Measurements from ENCODE around the gene C1RL. TPM values are rescaled to one million over a fixed set of nuclear protein-coding genes. Genes with fewer than 3 reads are reported as not detected.

C1RL gene
- total and polyA plus RNA-seq, 9 donors: 11.2 to 18.6 (median 12.9) TPM

GRCh38 chr12:7150841-7151240 lies 41.8 kb upstream of the C1RL start:
- no peak overlapping the region for H3K4me3 ChIP-seq (ENCODE audit: low read length)
- 91% methylated on average over 5 of the region's 6 CpGs for WGBS (ENCODE audit: insufficient coverage)
- H3K36me3 ChIP-seq (ENCODE audit: control insufficient read depth, insufficient read depth, low read length): peaks cover 33% of the 10 kb centered on the region
- H3K9me3 ChIP-seq (replicated peaks; ENCODE audit: control insufficient read depth, low read depth, low read length): no peaks in the 10 kb centered on the region
- H3K27me3 ChIP-seq (ENCODE audit: control insufficient read depth, insufficient read depth, low read length): no peaks in the 10 kb centered on the region
- H3K27ac ChIP-seq (ENCODE audit: low read length): no peak overlapping the region
- DNase-seq: no peak
- no peaks in the 10 kb centered on the region for H3K4me1 ChIP-seq (ENCODE audit: control insufficient read depth, insufficient read depth, low read length)

DNA sequence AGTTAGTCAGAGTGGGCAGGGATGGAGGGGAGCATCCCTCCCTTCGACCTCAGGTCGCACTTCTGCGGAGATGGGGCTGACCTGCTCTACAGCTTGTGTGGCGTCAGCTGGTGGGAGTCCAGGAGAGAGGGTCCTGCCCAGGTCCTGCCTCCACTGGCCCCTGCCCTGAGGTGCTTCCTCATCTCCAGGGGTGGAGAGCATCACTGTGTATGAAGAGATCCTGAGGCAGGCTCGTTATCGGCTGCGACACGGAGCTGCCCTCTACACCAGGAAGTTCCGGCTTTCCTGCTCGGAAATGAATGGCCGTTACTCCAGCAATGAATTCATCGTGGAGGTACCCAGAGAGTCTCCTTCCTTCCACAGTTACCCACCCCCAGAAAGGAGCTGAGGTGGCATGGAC lies 41.3 kb upstream of the C1RL start:
- no peak overlapping the region for H3K27ac ChIP-seq (ENCODE audit: low read length)
- DNase-seq: no peak
- H3K9me3 ChIP-seq (replicated peaks; ENCODE audit: control insufficient read depth, low read depth, low read length): no peaks in the 10 kb centered on the region
- no peak overlapping the region for H3K4me3 ChIP-seq (ENCODE audit: low read length)
- H3K4me1 ChIP-seq (ENCODE audit: control insufficient read depth, insufficient read depth, low read length): no peaks in the 10 kb centered on the region
- H3K27me3 ChIP-seq (ENCODE audit: control insufficient read depth, insufficient read depth, low read length): no peaks in the 10 kb centered on the region
- WGBS (ENCODE audit: insufficient coverage): 82% methylated on average over 6 of the region's 12 CpGs
- peaks cover 32% of the 10 kb centered on the region for H3K36me3 ChIP-seq (ENCODE audit: control insufficient read depth, insufficient read depth, low read length)

- DNase-seq: no peak
- no peaks in the 10 kb centered on the region for H3K4me1 ChIP-seq (ENCODE audit: control insufficient read depth, insufficient read depth, low read length)
- H3K4me3 ChIP-seq (ENCODE audit: low read length): no peak overlapping the region
- 93% methylated on average over 4 of the region's 7 CpGs for WGBS (ENCODE audit: insufficient coverage)
- H3K9me3 ChIP-seq (replicated peaks; ENCODE audit: control insufficient read depth, low read depth, low read length): no peaks in the 10 kb centered on the region
- H3K27me3 ChIP-seq (ENCODE audit: control insufficient read depth, insufficient read depth, low read length): no peaks in the 10 kb centered on the region
- peaks cover 33% of the 10 kb centered on the region for H3K36me3 ChIP-seq (ENCODE audit: control insufficient read depth, insufficient read depth, low read length)
- no peak overlapping the region for H3K27ac ChIP-seq (ENCODE audit: low read length)
These were observed 37.9 kb upstream of the C1RL start for GRCh38 chr12:7146906-7147305.

DNA sequence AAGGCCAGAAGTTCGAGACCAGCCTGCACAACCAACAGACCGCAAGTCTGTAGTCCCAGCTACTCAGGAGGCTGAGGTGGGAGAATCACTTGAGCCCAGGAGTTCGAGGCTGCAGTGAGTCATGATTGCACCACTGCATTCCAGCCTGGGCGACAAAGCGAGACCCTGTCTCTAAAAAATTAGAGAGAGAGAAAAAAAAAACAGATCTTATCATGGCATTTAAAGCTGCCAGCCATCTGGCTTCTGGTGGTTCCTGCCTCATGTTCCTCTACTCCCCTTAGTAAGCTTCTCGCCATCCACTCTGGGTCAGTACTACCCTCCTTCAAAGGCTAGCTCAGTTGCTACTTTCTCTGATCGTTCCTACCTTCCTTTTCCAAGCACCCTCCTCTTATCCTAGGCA lies 37.2 kb upstream of the C1RL start:
- 88% methylated on average over 5 of the region's 7 CpGs for WGBS (ENCODE audit: insufficient coverage)
- Histone ChIP-seq H3K27ac (ENCODE audit: low read length) (no peak overlapping the region), H3K4me3 (ENCODE audit: low read length) (no peak overlapping the region), H3K9me3 (replicated peaks; ENCODE audit: control insufficient read depth, low read depth, low read length) (no peaks in the 10 kb centered on the region), H3K36me3 (ENCODE audit: control insufficient read depth, insufficient read depth, low read length) (peaks cover 38% of the 10 kb centered on the region), H3K4me1 (ENCODE audit: control insufficient read depth, insufficient read depth, low read length) (no peaks in the 10 kb centered on the region), H3K27me3 (ENCODE audit: control insufficient read depth, insufficient read depth, low read length) (no peaks in the 10 kb centered on the region)
- no peak for DNase-seq

- H3K9me3 ChIP-seq (replicated peaks; ENCODE audit: control insufficient read depth, low read depth, low read length): no peaks in the 10 kb centered on the region
- no peak for DNase-seq
- 84% methylated on average over 3 of the region's 4 CpGs for WGBS (ENCODE audit: insufficient coverage)
- peaks cover 37% of the 10 kb centered on the region for H3K36me3 ChIP-seq (ENCODE audit: control insufficient read depth, insufficient read depth, low read length)
- no peak overlapping the region for H3K4me3 ChIP-seq (ENCODE audit: low read length)
- H3K27ac ChIP-seq (ENCODE audit: low read length): no peak overlapping the region
- H3K4me1 ChIP-seq (ENCODE audit: control insufficient read depth, insufficient read depth, low read length): no peaks in the 10 kb centered on the region
- no peaks in the 10 kb centered on the region for H3K27me3 ChIP-seq (ENCODE audit: control insufficient read depth, insufficient read depth, low read length)
These were observed 36.7 kb upstream of the C1RL start for GRCh38 chr12:7145671-7146070.

DNA sequence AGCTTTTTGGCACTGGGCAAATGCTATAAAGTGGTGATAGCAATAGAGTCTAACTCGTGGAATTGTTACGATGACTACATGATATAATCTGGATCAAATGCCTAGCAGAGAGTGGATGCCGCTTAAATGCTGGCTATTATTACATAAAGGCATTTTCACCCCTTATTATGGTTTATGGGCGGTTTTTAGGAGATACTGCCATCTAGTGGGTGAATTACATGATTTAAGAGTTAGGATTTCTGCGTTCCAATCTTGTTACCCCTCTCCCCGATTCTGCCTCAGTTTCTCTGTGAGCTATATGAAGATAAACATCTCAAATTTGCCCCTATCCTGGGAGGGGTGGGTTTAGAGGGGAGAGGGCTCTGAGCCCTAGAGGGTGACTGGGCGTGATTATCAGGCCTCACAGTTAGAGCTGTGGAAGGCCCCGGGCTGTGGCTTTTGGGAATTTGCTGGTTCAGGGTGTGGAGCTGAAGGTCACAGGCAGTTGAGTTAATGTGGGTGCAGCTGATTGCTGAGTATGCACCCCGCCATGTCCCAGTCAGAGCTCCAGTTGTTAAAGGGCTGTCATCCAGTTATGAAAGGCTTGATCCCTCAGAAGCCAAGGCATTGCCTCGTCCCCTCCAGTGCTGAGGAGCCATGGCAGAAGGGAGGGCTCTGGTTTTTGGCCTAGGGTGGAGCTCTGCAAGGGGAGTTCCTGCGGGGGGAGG lies 35.6 kb upstream of the C1RL start:
- peaks cover 36% of the 10 kb centered on the region for H3K36me3 ChIP-seq (ENCODE audit: control insufficient read depth, insufficient read depth, low read length)
- no peak overlapping the region for H3K27ac ChIP-seq (ENCODE audit: low read length)
- peak; percentile 63 for DNase-seq
- H3K4me1 ChIP-seq (ENCODE audit: control insufficient read depth, insufficient read depth, low read length): no peaks in the 10 kb centered on the region
- no peak overlapping the region for H3K4me3 ChIP-seq (ENCODE audit: low read length)
- WGBS (ENCODE audit: insufficient coverage): 65% methylated on average over 2 of the region's 11 CpGs
- H3K9me3 ChIP-seq (replicated peaks; ENCODE audit: control insufficient read depth, low read depth, low read length): no peaks in the 10 kb centered on the region
- no peaks in the 10 kb centered on the region for H3K27me3 ChIP-seq (ENCODE audit: control insufficient read depth, insufficient read depth, low read length)

- WGBS (ENCODE audit: insufficient coverage): 92% methylated on average over 4 of the region's 7 CpGs
- Histone ChIP-seq H3K27ac (ENCODE audit: low read length) (no peak overlapping the region), H3K9me3 (replicated peaks; ENCODE audit: control insufficient read depth, low read depth, low read length) (no peaks in the 10 kb centered on the region), H3K4me1 (ENCODE audit: control insufficient read depth, insufficient read depth, low read length) (no peaks in the 10 kb centered on the region), H3K27me3 (ENCODE audit: control insufficient read depth, insufficient read depth, low read length) (no peaks in the 10 kb centered on the region), H3K4me3 (ENCODE audit: low read length) (no peak overlapping the region), H3K36me3 (ENCODE audit: control insufficient read depth, insufficient read depth, low read length) (peaks cover 26% of the 10 kb centered on the region)
- no peak for DNase-seq
These were observed 34.5 kb upstream of the C1RL start for GRCh38 chr12:7143564-7143963.

DNA sequence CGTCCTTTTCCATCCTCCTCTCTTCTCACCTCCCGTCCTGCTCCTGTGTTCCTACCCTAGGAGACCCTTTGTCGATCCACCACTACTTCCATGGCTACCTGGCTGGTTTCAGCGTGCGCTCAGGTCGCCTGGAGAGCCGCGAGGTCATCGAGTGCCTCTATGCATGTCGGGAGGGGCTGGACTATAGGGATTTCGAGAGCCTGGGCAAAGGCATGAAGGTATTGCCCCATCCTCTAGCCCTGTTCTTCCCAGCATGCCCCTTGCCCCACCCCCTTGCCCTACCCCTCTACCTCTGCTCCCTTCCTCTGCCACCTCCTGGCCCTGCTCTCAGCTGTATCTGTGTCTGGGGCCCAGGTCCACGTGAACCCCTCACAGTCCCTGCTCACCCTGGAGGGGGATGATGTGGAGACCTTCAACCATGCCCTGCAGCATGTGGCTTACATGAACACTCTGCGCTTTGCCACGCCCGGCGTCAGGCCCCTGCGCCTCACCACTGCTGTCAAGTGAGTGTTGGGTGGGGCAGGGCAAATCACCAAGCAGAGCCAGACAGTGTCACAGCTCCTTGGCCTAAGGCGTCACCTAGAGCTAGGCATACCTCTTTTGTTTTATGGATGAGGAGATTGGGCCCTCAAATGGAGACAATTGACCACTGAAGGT lies 33.9 kb upstream of the C1RL start:
- Histone ChIP-seq H3K9me3 (replicated peaks; ENCODE audit: control insufficient read depth, low read depth, low read length) (no peaks in the 10 kb centered on the region), H3K4me3 (ENCODE audit: low read length) (no peak overlapping the region), H3K36me3 (ENCODE audit: control insufficient read depth, insufficient read depth, low read length) (peaks cover 24% of the 10 kb centered on the region), H3K4me1 (ENCODE audit: control insufficient read depth, insufficient read depth, low read length) (no peaks in the 10 kb centered on the region), H3K27me3 (ENCODE audit: control insufficient read depth, insufficient read depth, low read length) (no peaks in the 10 kb centered on the region), H3K27ac (ENCODE audit: low read length) (no peak overlapping the region)
- no peak for DNase-seq
- WGBS (ENCODE audit: insufficient coverage): 98% methylated on average over 12 of the region's 18 CpGs

DNA sequence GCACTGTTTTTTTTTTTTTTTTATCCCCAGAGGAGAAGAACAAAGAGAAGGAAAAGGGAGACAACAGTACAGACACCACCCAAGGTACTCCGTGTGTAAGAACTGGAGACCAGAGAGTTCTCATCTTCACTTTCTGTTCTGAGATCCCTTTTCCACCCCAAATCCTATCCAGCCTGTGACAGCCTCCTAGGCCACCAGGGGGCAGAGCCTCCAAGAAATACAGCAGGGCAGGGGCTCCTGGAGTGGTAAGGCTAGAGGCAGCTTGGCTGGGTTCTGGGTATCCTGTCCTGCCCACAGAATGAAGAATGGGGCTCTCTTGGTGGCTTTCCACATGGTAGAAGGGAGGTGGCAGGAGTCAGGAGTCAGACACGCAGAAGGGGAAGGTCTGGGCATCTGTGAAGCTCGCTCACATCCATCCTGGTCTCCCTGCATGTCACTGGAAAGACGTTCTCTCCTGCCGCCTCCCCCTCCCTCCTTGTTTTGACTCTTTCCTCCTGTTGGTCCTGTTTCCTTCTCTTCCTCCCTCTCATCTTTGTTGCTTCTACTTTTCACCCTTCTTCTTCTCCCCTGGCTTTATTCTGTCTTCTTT lies 33.1 kb upstream of the C1RL start:
- Histone ChIP-seq H3K27me3 (ENCODE audit: control insufficient read depth, insufficient read depth, low read length) (no peaks in the 10 kb centered on the region), H3K4me1 (ENCODE audit: control insufficient read depth, insufficient read depth, low read length) (no peaks in the 10 kb centered on the region), H3K36me3 (ENCODE audit: control insufficient read depth, insufficient read depth, low read length) (peaks cover 28% of the 10 kb centered on the region), H3K27ac (ENCODE audit: low read length) (no peak overlapping the region), H3K4me3 (ENCODE audit: low read length) (no peak overlapping the region), H3K9me3 (replicated peaks; ENCODE audit: control insufficient read depth, low read depth, low read length) (no peaks in the 10 kb centered on the region)
- no peak for DNase-seq
- 77% methylated on average over 3 of the region's 5 CpGs for WGBS (ENCODE audit: insufficient coverage)

DNA sequence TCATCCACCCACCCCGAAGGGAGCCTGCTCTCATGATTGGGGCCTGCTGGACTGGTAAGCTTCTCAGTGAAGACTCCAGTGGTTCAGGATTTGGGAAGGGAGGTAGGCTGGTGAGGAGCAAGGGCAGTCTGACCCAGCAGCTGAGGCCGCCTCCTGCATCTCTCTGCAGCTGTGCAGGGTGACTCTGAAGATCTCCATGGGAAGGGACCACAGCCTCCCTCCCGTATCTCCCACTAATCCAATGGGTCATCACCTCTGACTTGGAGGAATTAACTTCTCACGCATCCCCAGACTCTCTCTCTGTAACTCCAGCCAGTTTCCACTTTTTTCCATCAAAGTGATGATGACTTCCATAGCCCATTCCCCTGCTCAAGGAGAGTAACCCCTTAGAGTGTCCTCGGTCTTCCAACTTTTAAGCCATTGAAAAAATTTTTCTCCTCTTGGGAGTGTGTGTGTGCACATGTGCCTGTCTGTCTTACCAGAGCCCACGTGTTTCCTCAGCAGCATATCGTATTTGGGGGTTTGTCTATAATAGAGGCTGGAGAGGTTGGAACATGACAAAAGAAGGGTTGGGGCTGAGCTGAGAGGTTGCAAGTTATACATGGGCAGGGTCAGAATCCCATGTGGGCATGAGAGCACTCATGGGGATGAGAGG lies 32.5 kb upstream of the C1RL start:
- H3K9me3 ChIP-seq (replicated peaks; ENCODE audit: control insufficient read depth, low read depth, low read length): no peaks in the 10 kb centered on the region
- WGBS (ENCODE audit: insufficient coverage): 83% methylated on average over 3 of the region's 7 CpGs
- DNase-seq: no peak

More for the DNA sequence above, 32.5 kb upstream of the C1RL start:
- H3K4me1 ChIP-seq (ENCODE audit: control insufficient read depth, insufficient read depth, low read length): no peaks in the 10 kb centered on the region
- no peak overlapping the region for H3K4me3 ChIP-seq (ENCODE audit: low read length)
- H3K27me3 ChIP-seq (ENCODE audit: control insufficient read depth, insufficient read depth, low read length): no peaks in the 10 kb centered on the region
- peaks cover 34% of the 10 kb centered on the region for H3K36me3 ChIP-seq (ENCODE audit: control insufficient read depth, insufficient read depth, low read length)
- no peak overlapping the region for H3K27ac ChIP-seq (ENCODE audit: low read length)
